ENCODE results near the gene OR51B5. TPM values are rescaled to one million over a fixed set of nuclear protein-coding genes. Genes with fewer than 3 reads are reported as not detected.
"Not testable (repeated sequence)": the region's sequence is repeated elsewhere in the genome, so short reads cannot be mapped to it uniquely, and the experiment has no call there.

Gene OR51B5
- total RNA-seq, 2 donors from 2014 or later: 0.93 to 1.8 TPM

DNA sequence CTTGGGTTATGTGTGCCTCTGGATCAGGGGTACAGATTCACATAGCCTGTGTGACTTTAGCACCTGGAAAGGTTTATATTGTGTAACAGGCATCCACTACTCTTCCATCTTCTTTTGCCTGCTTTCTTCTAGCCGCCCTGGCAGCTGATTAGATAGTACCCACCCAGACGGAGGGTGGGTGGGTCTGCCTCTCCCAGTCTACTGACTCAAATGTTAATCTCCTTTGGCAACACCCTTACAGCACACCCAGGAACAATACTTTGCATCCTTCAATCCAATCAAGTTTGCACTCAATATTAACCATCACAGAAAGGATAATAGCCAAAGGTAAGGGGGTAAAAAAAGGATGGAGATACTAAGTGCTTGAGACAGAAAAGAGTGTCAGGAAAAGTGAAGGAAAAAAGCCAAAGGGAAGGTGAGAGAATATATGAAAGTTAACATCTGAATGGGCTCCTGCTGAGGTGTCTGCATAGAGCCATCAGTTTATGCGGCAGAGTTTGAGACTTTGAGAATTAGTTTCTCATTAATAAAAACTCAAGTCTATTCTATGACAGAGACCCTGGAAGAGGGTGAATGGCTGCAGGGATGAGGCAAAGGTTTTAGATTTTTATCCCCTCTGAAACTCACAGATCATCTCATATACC is 5.3 kb upstream of the OR51B5 start:
- Histone ChIP-seq H3K36me3 (ENCODE audit: control insufficient read depth, insufficient read depth, low read length) (no peaks in the 10 kb centered on the region), H3K27me3 (ENCODE audit: control insufficient read depth, insufficient read depth, low read length, poor library complexity, severe bottlenecking) (no peaks in the 10 kb centered on the region), H3K9me3 (ENCODE audit: control insufficient read depth, low read length) (no peaks in the 10 kb centered on the region), H3K27ac (ENCODE audit: low read depth, low read length) (no peak overlapping the region), H3K9ac (ENCODE audit: extremely low read depth, low read length, poor library complexity, severe bottlenecking) (no peak overlapping the region), H3K4me1 (ENCODE audit: control insufficient read depth, insufficient read depth, low read length) (peaks cover 7% of the 10 kb centered on the region), H3K4me3 (ENCODE audit: low read length) (no peak overlapping the region)
- Mint-ChIP-seq H3K4me1 (peaks cover 32% of the 10 kb centered on the region), H3K27ac (no peak overlapping the region), H3K9me3 (no peaks in the 10 kb centered on the region), H3K36me3 (ENCODE audit: low read depth) (no peaks in the 10 kb centered on the region), H3K4me3 (no peak overlapping the region), H3K27me3 (ENCODE audit: insufficient read depth) (no peaks in the 10 kb centered on the region)
- TF ChIP-seq, protein P1, sequence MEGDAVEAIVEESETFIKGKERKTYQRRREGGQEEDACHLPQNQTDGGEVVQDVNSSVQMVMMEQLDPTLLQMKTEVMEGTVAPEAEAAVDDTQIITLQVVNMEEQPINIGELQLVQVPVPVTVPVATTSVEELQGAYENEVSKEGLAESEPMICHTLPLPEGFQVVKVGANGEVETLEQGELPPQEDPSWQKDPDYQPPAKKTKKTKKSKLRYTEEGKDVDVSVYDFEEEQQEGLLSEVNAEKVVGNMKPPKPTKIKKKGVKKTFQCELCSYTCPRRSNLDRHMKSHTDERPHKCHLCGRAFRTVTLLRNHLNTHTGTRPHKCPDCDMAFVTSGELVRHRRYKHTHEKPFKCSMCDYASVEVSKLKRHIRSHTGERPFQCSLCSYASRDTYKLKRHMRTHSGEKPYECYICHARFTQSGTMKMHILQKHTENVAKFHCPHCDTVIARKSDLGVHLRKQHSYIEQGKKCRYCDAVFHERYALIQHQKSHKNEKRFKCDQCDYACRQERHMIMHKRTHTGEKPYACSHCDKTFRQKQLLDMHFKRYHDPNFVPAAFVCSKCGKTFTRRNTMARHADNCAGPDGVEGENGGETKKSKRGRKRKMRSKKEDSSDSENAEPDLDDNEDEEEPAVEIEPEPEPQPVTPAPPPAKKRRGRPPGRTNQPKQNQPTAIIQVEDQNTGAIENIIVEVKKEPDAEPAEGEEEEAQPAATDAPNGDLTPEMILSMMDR (conservative IDR thresholded peaks at IDR 0.05): no peak
- no peak for DNase-seq
- WGBS, 2 experiments (ENCODE audit: insufficient coverage in 1 of 2, insufficient read length in 1 of 2): 33 to 50% methylated on average over 1 to 3 of the region's 3 CpGs

DNA sequence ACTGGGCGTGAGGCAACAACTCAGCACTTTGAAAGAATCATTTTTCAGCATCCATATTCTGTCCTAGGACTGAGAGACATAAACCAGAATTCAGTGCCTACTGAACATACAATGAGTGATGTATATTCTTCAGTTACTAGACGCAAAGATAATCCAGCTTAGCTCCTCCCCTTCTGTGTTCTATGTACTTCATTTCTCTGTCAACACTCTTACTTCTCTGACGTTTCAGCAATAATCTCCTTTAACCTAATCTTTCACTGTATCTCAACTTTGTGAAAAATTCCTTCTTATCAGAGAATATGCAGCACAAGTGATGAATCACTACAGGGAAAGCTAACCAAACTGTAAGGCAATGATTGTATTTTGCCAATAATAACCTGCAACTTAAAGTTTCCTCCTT is 2.5 kb upstream of the OR51B5 start:
- TF ChIP-seq, protein P1 (conservative IDR thresholded peaks at IDR 0.05): no peak
- WGBS, 2 experiments (ENCODE audit: insufficient coverage in 1 of 2, insufficient read length in 1 of 2): 70 to 84% methylated on average over 2 to 3 of the region's 3 CpGs
- Mint-ChIP-seq H3K27ac (no peak overlapping the region), H3K4me3 (no peak overlapping the region), H3K36me3 (ENCODE audit: low read depth) (no peaks in the 10 kb centered on the region), H3K9me3 (no peaks in the 10 kb centered on the region), H3K4me1 (peaks cover 44% of the 10 kb centered on the region), H3K27me3 (ENCODE audit: insufficient read depth) (no peaks in the 10 kb centered on the region)
- no peaks in the 10 kb centered on the region for H3K36me3 ChIP-seq (ENCODE audit: control insufficient read depth, insufficient read depth, low read length)
- H3K9me3 ChIP-seq (ENCODE audit: control insufficient read depth, low read length): no peaks in the 10 kb centered on the region
- no peak overlapping the region for H3K4me3 ChIP-seq (ENCODE audit: low read length)
- DNase-seq: no peak
- H3K27ac ChIP-seq (ENCODE audit: low read depth, low read length): no peak overlapping the region
- H3K27me3 ChIP-seq (ENCODE audit: control insufficient read depth, insufficient read depth, low read length, poor library complexity, severe bottlenecking): no peaks in the 10 kb centered on the region
- H3K4me1 ChIP-seq (ENCODE audit: control insufficient read depth, insufficient read depth, low read length): peaks cover 13% of the 10 kb centered on the region
- H3K9ac ChIP-seq (ENCODE audit: extremely low read depth, low read length, poor library complexity, severe bottlenecking): no peak overlapping the region

DNA sequence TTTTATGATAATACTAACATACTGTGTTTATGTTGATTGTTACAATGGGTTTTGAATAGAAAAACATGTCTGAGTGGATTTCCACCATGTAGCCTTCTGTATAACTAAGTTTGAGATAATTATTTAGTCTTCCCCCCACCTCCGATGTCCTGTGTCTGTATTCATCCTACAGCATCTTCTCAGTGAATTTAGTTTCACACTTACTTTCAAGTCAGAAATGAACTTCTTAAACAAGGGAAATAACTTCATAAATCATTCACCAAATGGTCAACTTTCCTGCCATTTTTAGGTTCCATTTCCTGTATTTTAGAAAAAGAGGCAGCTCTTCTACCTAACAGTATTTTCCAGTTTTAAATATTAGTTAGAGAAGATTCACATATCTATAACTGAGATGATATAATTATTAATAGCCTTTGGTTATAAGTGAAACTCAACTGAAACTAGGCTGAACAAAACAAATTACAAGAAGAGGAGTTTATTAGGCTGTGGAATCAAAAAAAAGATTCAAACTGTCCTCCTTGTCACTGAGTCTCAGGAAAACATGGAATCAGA is 3.5 kb downstream of the OR51B5 start:
- H3K4me1 Mint-ChIP-seq: peaks cover 28% of the 10 kb centered on the region
- H3K27me3 ChIP-seq (ENCODE audit: control insufficient read depth, insufficient read depth, low read length, poor library complexity, severe bottlenecking): no peaks in the 10 kb centered on the region
- no peak for DNase-seq
- H3K36me3 Mint-ChIP-seq (ENCODE audit: low read depth): no peaks in the 10 kb centered on the region
- H3K9me3 Mint-ChIP-seq: no peaks in the 10 kb centered on the region
- no peaks in the 10 kb centered on the region for H3K27me3 Mint-ChIP-seq (ENCODE audit: insufficient read depth)
- TF ChIP-seq, protein P1 (conservative IDR thresholded peaks at IDR 0.05): no peak
- peaks cover 13% of the 10 kb centered on the region for H3K4me1 ChIP-seq (ENCODE audit: control insufficient read depth, insufficient read depth, low read length)
- H3K27ac Mint-ChIP-seq: no peak overlapping the region
- no peaks in the 10 kb centered on the region for H3K9me3 ChIP-seq (ENCODE audit: control insufficient read depth, low read length)
- no peak overlapping the region for H3K4me3 ChIP-seq (ENCODE audit: low read length)
- WGBS, 2 experiments (ENCODE audit: insufficient coverage in 1 of 2, insufficient read length in 1 of 2): 100% methylated on average over 1 of the region's 1 CpG
- H3K27ac ChIP-seq (ENCODE audit: low read depth, low read length): no peak overlapping the region
- no peak overlapping the region for H3K4me3 Mint-ChIP-seq
- no peak overlapping the region for H3K9ac ChIP-seq (ENCODE audit: extremely low read depth, low read length, poor library complexity, severe bottlenecking)
- no peaks in the 10 kb centered on the region for H3K36me3 ChIP-seq (ENCODE audit: control insufficient read depth, insufficient read depth, low read length)

DNA sequence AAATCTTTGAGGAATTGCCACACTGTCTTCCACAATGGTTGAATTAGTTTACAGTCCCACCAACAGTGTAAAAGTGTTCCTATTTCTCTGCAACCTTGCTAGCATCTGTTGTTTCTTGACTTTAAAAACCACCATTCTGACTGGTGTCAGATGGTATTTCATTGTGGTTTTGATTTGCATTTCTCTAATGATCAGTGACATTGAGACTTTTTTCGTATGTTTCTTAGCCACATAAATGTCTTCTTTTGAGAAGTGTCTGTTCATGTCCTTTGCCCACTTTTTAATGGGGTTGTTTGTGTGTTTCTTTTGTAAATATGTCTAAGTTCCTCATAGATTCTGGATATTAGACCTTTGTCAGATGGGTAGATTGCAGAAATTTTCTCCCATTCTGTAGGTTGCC is 6.1 kb downstream of the OR51B5 start:
- DNase-seq; H3K27ac Mint-ChIP-seq; H3K36me3 ChIP-seq (ENCODE audit: control insufficient read depth, insufficient read depth, low read length); H3K9me3 ChIP-seq (ENCODE audit: control insufficient read depth, low read length); H3K27ac ChIP-seq (ENCODE audit: low read depth, low read length); H3K27me3 Mint-ChIP-seq (ENCODE audit: insufficient read depth); H3K4me3 ChIP-seq (ENCODE audit: low read length); H3K9me3 Mint-ChIP-seq; H3K36me3 Mint-ChIP-seq (ENCODE audit: low read depth); H3K4me3 Mint-ChIP-seq; H3K9ac ChIP-seq (ENCODE audit: extremely low read depth, low read length, poor library complexity, severe bottlenecking); H3K27me3 ChIP-seq (ENCODE audit: control insufficient read depth, insufficient read depth, low read length, poor library complexity, severe bottlenecking): not testable (repeated sequence)
- peaks cover 22% of the 10 kb centered on the region for H3K4me1 Mint-ChIP-seq
- 84 to 100% methylated on average over 1 of the region's 1 CpG for WGBS, 2 experiments (ENCODE audit: insufficient coverage in 1 of 2, insufficient read length in 1 of 2)
- H3K4me1 ChIP-seq (ENCODE audit: control insufficient read depth, insufficient read depth, low read length): peaks cover 14% of the 10 kb centered on the region
